Measurements from ENCODE around the gene TRAM2. TPM values are rescaled to one million over a fixed set of nuclear protein-coding genes. Genes with fewer than 3 reads are reported as not detected.

TRAM2 gene
- total RNA-seq, 1 experiment from 2014 or later, result 21.3 TPM

DNA sequence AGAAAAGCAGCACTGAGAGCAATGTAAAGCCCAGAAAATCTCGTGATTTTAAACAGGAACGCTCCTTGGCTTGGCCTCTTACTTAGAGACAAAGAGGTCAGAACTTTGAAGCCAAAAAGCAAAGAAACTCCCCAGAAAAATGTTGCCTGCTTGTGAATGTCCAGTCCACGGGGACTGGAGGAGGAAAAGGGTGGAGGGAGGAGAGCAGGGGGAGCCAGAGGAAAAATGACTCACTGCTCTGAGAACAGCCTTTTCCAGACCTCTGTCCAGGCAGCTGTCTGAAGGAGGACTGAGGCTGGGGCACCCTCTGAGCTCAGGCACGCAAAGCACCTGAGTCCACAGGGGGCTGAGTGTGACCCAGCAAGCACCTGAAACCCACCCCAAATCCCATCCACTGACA lies 64.7 kb downstream of the TRAM2 start:
- BruUV-seq (replicated peaks), result no TSS peak
- H3K36me3 ChIP-seq (ENCODE audit: control insufficient read depth in 1 of 2, insufficient read depth in 2 of 2, low read length in 2 of 2), result peaks cover 0 to 9% of the 10 kb centered on the region in 2 experiments; a peak in 1 of 4 replicates
- H3K4me1 ChIP-seq (ENCODE audit: control insufficient read depth in 1 of 2, insufficient read depth in 2 of 2, low read length in 2 of 2), result peaks cover 38 to 74% of the 10 kb centered on the region in 2 experiments
- no peaks in the 10 kb centered on the region for H3K79me2 ChIP-seq (ENCODE audit: insufficient read depth, low read length)
- H4K20me1 ChIP-seq (ENCODE audit: insufficient read depth), result no peaks in the 10 kb centered on the region
- ATAC-seq, result peak; percentile 70
- no peak overlapping the region for H3K27ac ChIP-seq (ENCODE audit: low read depth, low read length)
- RAD21 ChIA-PET (ENCODE audit: low non-redundant PET in 1 of 2, low total read pairs in 2 of 2, uncharacterized antibody in 2 of 2, unreplicated experiment in 2 of 2), result no interaction called here
- peak overlapping the region; percentile 61 for H3K4me2 ChIP-seq (ENCODE audit: low read length)
- no peak for TF ChIP-seq REST (IDR thresholded peaks at IDR 0.05; ENCODE audit: low read depth)
- no peak for TF ChIP-seq ELF1 (IDR thresholded peaks at IDR 0.05; ENCODE audit: borderline replicate concordance, low read depth)
- TF ChIP-seq TCF7L2 (IDR thresholded peaks at IDR 0.05; ENCODE audit: borderline replicate concordance, extremely low read depth, insufficient read depth, insufficient read length), result no peak
- no peak for TF ChIP-seq ATF3 (IDR thresholded peaks at IDR 0.05)
- TF ChIP-seq, protein P1, sequence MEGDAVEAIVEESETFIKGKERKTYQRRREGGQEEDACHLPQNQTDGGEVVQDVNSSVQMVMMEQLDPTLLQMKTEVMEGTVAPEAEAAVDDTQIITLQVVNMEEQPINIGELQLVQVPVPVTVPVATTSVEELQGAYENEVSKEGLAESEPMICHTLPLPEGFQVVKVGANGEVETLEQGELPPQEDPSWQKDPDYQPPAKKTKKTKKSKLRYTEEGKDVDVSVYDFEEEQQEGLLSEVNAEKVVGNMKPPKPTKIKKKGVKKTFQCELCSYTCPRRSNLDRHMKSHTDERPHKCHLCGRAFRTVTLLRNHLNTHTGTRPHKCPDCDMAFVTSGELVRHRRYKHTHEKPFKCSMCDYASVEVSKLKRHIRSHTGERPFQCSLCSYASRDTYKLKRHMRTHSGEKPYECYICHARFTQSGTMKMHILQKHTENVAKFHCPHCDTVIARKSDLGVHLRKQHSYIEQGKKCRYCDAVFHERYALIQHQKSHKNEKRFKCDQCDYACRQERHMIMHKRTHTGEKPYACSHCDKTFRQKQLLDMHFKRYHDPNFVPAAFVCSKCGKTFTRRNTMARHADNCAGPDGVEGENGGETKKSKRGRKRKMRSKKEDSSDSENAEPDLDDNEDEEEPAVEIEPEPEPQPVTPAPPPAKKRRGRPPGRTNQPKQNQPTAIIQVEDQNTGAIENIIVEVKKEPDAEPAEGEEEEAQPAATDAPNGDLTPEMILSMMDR (IDR thresholded peaks at IDR 0.05 in 2 of 3, conservative IDR thresholded peaks at IDR 0.05 in 1 of 3; ENCODE audit: borderline replicate concordance in 1 of 3, insufficient read depth in 1 of 3, low read depth in 2 of 3, low read length in 2 of 3), result no peak
- no peak for TF ChIP-seq POLR2A (IDR thresholded peaks at IDR 0.05; ENCODE audit: borderline replicate concordance, extremely low read depth, insufficient read depth, insufficient read length)
- 0 out of 2 replicates have a peak, but pooled peaks have one; percentile 51 for TF ChIP-seq JUND (IDR thresholded peaks at IDR 0.05)
- no peak for TF ChIP-seq CEBPB (IDR thresholded peaks at IDR 0.05; ENCODE audit: low read depth)
- TF ChIP-seq ZNF274 (IDR thresholded peaks at IDR 0.05; ENCODE audit: low read depth, low read length), result no peak
- no peak for TF ChIP-seq SP1 (IDR thresholded peaks at IDR 0.05; ENCODE audit: low read depth)
- TF ChIP-seq SRF (IDR thresholded peaks at IDR 0.05; ENCODE audit: low read depth), result no peak
- TF ChIP-seq EZH2phosphoT487 (IDR thresholded peaks at IDR 0.05; ENCODE audit: borderline replicate concordance), result no peak
- no peak for TF ChIP-seq EZH2 (IDR thresholded peaks at IDR 0.05)
- peak; percentile 57 for TF ChIP-seq FOSL1 (IDR thresholded peaks at IDR 0.05; ENCODE audit: low read depth)
- intact Hi-C loops (cut with micrococcal nuclease), result loop anchor here (10.0 kb wide), 1 partner anchor 227 kb away; the partner anchor contains the start of gene MCM3
- H3K4me3 ChIP-seq (replicated peaks in 1 of 2; ENCODE audit: low read depth in 1 of 2, low read length in 2 of 2), result no peak overlapping the region
- peak; percentile 10 for DNase-seq (ENCODE audit: low read depth, low spot score)
- CTCF ChIA-PET, result no interaction called here
- no peak overlapping the region for H2AFZ ChIP-seq (ENCODE audit: low read depth, low read length, poor library complexity, severe bottlenecking)
- no peaks in the 10 kb centered on the region for H3K9me2 ChIP-seq (ENCODE audit: insufficient read depth)
- H3K27me3 ChIP-seq (ENCODE audit: insufficient read depth, low read length), result no peaks in the 10 kb centered on the region
- POLR2A ChIA-PET, result no interaction called here
- peak overlapping the region; percentile 39 for H3K9ac ChIP-seq (ENCODE audit: low read length)
- H3K9me3 ChIP-seq (ENCODE audit: control insufficient read depth in 1 of 2, insufficient read depth in 1 of 2, low read depth in 1 of 2, low read length in 2 of 2), result no peaks in the 10 kb centered on the region
